NCI-H2107 treated with DMSO at 0.1 percent for 48 hours (cell line): ENCODE data around the gene PTCRA.

ENCODE experiments used
- DNase-seq: peaks from one replicate; lab custom pipeline; 2025; ENCODE audit not compliant: unreplicated experiment; lab: John Stamatoyannopoulos, UW

Gene PTCRA

DNA sequence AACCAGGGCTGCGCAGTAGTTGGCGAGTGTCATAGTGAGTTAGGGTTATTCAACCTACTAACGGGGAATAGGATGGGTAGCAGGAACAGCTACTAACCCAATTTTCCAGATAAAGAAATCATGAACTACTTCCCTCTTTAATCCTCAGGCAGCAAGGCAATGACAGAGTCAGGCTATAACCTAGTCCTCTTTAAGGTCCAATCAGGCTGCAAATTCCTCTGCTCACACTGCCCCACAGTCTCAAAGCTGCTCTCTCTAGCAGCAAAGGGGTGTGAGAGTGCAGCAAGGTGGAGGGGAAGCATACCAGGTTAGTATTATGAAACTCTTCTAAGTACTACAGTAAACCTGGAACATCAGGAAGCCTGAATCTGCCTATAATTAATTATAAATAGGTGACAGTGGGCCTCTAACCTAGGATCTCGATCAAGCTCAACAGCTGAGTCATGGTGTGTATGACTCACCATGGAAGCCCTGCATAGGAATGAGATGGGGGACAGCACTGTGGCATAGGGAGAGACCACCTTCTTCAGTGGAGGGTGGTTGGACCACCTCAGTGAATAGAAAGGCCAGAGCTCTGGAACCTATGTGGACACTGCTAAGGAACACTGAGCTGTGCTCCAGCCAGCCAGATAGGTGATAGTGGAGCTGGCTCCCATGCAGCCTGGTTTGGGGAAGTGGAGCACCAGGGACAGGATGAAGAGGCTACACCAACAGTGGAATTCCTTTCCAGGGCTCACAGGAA is 55.2 kb downstream of the PTCRA start:
- no peak for DNase-seq

DNA sequence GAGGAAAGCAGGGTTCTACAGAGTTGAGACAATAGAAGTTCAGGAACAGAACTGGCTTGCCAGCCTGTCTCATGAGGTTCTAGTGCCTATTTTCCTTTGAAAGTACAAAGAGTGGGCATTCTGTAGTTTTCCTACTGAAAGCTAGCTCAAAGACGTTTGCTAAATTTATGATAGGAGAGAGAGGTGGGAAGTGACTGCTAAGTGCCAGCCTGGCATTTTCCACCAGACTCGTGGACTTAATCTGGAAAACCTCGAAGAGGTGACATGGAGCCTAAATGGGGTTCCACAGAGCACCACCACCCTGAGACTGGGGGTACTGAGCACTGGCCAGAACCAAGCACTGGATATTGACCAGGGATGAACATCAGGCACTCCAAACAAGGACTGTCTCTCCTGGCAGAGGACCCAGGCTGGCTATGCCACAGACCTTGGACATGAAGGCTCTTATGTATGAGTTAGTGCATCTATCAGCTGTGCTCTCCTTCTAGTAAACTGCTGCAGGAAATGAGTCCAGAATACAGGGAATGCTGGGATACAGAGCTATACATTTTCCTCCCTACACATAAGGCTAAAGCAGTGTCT is 56.0 kb downstream of the PTCRA start:
- DNase-seq, result no peak

DNA sequence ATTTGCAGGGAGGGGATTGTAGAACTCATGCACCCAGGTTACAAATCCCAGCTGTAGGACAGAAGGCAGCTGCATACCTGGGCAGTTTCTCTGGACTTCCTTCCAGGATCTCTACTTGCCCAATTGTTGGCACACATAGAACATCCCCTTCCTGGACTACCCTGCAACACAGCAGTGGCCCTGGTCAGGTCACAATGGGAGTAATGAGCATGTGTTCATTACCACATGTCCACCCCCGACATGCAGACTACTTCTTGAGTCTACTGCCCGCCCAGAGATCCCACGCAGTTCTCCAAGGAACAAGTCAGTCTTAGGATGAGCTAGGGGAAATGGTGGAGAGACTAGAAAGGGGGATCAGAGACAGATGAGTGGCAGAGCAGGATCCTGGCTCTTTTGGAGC is 58.1 kb downstream of the PTCRA start:
- no peak for DNase-seq

DNA sequence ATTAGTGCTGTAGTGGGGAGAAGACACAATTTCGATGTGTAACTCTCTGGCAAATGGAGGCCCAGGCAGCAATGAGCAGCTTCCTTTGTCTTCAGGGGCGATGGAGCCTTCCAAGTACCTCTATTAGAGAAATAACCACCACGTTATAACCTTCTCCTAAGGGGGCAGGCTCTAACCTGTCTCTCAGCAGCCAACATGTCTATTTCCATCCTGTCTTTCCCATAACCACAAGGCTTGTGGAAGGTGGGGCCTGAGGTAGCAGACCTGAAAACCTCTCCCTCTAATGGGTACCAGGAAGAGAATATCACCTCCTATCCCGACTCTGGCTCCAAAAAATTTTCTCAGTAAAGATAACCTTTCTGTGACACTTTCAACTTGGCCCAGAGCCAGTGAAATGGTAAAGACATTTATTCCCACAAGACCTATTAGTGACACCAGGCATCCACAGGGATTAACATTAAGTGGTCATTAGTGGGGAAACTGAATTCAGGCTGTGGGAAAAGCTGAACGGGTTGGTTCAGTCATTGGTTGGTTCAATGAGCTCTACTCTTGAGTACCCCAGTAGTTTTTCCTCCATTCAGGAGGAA is 59.2 kb downstream of the PTCRA start:
- DNase-seq, result no peak
